CD4-positive, alpha-beta memory T cell (primary cell): ENCODE data around the gene PET100. TPM values are rescaled to one million over a fixed set of nuclear protein-coding genes. Genes with fewer than 3 reads are reported as not detected.

ENCODE experiments used
- CTCF ChIA-PET: fragments of 350-600 bp; sonication (Branson Sonifier 250); formaldehyde crosslinking; loops from one replicate; lab custom pipeline; 2021; ENCODE audit warnings: inconsistent platforms; ENCODE audit not compliant: partially characterized antibody; lab: Charles Lee
- POLR2A ChIA-PET: fragments of 350-600 bp; sonication (Branson Sonifier 250); formaldehyde crosslinking; loops from one replicate; lab custom pipeline; 2021; ENCODE audit not compliant: partially characterized antibody; lab: Charles Lee
- DNase-seq, 5 donors: peaks; one replicate each; pipeline versions ENCODE4 v3.0.0 to v3.0.0-alpha.2; 2020 to 2022; ENCODE audit warnings: mixed read lengths in 1 of 5
- H3K27ac ChIP-seq: one replicate; pipeline ENCODE4 v1.7.0; 2013; ENCODE audit warnings: low read depth, low read length
- H3K27me3 ChIP-seq: 2 replicates; pipeline ENCODE4 v1.7.0; 2013; ENCODE audit warnings: mild to moderate bottlenecking, low read length, moderate library complexity; ENCODE audit not compliant: insufficient read depth
- H3K36me3 ChIP-seq: 2 replicates; pipeline ENCODE4 v1.7.0; 2013; ENCODE audit warnings: mild to moderate bottlenecking, low read length, moderate library complexity; ENCODE audit not compliant: insufficient read depth
- H3K4me1 ChIP-seq: 2 replicates; pipeline ENCODE4 v1.7.0; 2013; ENCODE audit warnings: mild to moderate bottlenecking, low read length, moderate library complexity; ENCODE audit not compliant: insufficient read depth
- H3K4me3 ChIP-seq, 2 donors: one replicate each; pipeline ENCODE4 v1.7.0; 2013; ENCODE audit warnings: low read length in 2 of 2, mild to moderate bottlenecking in 1 of 2
- H3K9me3 ChIP-seq, 2 donors: one replicate each; pipeline ENCODE4 v1.7.0; 2013; ENCODE audit warnings: low read length in 2 of 2, control low read depth in 1 of 2; ENCODE audit not compliant: control insufficient read depth in 1 of 2
- H3K27ac Mint-ChIP-seq, 7 donors: one replicate each; pipeline ENCODE4 v1.8.0; 2020 to 2021; ENCODE audit warnings: mixed read lengths in 7 of 7, mild to moderate bottlenecking in 6 of 7, inconsistent platforms in 3 of 7, moderate library complexity in 3 of 7
- H3K27me3 Mint-ChIP-seq, 2 donors: one replicate each; pipeline ENCODE4 v1.8.0; 2020 to 2021; ENCODE audit warnings: mixed read lengths in 2 of 2
- H3K36me3 Mint-ChIP-seq, 2 donors: one replicate each; pipeline ENCODE4 v1.8.0; 2020 to 2021; ENCODE audit warnings: mixed read lengths in 2 of 2, inconsistent platforms in 1 of 2, mild to moderate bottlenecking in 1 of 2
- H3K4me1 Mint-ChIP-seq, 4 donors: one replicate each; pipeline ENCODE4 v1.8.0; 2020 to 2021; ENCODE audit warnings: mixed read lengths in 4 of 4, mild to moderate bottlenecking in 1 of 4
- H3K4me3 Mint-ChIP-seq, 8 donors: one replicate each; pipeline ENCODE4 v1.8.0; 2020 to 2021; ENCODE audit warnings: mixed read lengths in 8 of 8, mild to moderate bottlenecking in 7 of 8, moderate library complexity in 6 of 8, inconsistent platforms in 3 of 8
- H3K9me3 Mint-ChIP-seq, 8 donors: one replicate each; pipeline ENCODE4 v1.8.0; 2020 to 2021; ENCODE audit warnings: mixed read lengths in 8 of 8, mild to moderate bottlenecking in 5 of 8, inconsistent platforms in 3 of 8, moderate library complexity in 1 of 8
- intact Hi-C: fragments of 100-400 bp; cut with micrococcal nuclease; formaldehyde crosslinking; loops from one replicate; pipeline ENCODE4 v1.15.1; 2023
- polyA plus RNA-seq, 2 donors: library from polyadenylated mRNA; unstranded; fragments of 300-500 nt; fragmentation: Illumina TruSeq; gene quantifications; one replicate each; pipeline ENCODE4 v1.2.3, GENCODE V29; 2021
- total RNA-seq, 2 experiments: library from RNA; stranded (reverse); gene quantifications; one replicate each; pipeline ENCODE4 v1.2.3, GENCODE V29; 2021

PET100 gene
- total and polyA plus RNA-seq, 4 experiments from 2014 or later: 120 to 279 (median 135) TPM

GRCh38 chr19:7605490-7606222, 23.9 kb upstream of the PET100 start:
- CTCF ChIA-PET: interaction anchor here (1.2 to 1.6 kb wide), 2 partner anchors 13 to 194 kb away, joined by 3 read pairs; no protein-coding TSS in a partner anchor
- Histone ChIP-seq H3K9me3 (no peaks in the 10 kb centered on the region), H3K36me3 (no peaks in the 10 kb centered on the region), H3K27ac (no peak overlapping the region), H3K27me3 (no peaks in the 10 kb centered on the region), H3K4me3 (no peak overlapping the region), H3K4me1 (no peaks in the 10 kb centered on the region)
- POLR2A ChIA-PET: interaction anchor here (0.5 kb wide), 1 partner anchor 12 kb away, joined by 3 read pairs; no protein-coding TSS in a partner anchor
- intact Hi-C loops: no loop called here
- H3K36me3 Mint-ChIP-seq: no peaks in the 10 kb centered on the region
- H3K27ac Mint-ChIP-seq: peak overlapping the region in 1 of 7 donors; percentile 71
- peaks cover 0 to 2% (median 0%) of the 10 kb centered on the region in 8 donors for H3K9me3 Mint-ChIP-seq
- peaks cover 0 to 7% of the 10 kb centered on the region in 2 donors for H3K27me3 Mint-ChIP-seq
- DNase-seq: no peak
- peaks cover 0 to 4% (median under 1%) of the 10 kb centered on the region in 4 donors for H3K4me1 Mint-ChIP-seq
- no peak overlapping the region for H3K4me3 Mint-ChIP-seq

- Mint-ChIP-seq H3K9me3 (peaks cover 0 to 2% (median 0%) of the 10 kb centered on the region in 8 donors), H3K27me3 (peaks cover 0 to 7% of the 10 kb centered on the region in 2 donors), H3K27ac (no peak overlapping the region), H3K36me3 (no peaks in the 10 kb centered on the region), H3K4me3 (no peak overlapping the region), H3K4me1 (peaks cover 0 to 4% (median under 1%) of the 10 kb centered on the region in 4 donors)
- intact Hi-C loops: no loop called here
- no peaks in the 10 kb centered on the region for H3K27me3 ChIP-seq
- H3K4me3 ChIP-seq: no peak overlapping the region
- ChIA-PET CTCF (interaction anchor here (1.6 kb wide), 1 partner anchor 193 kb away, joined by 3 read pairs; no protein-coding TSS in a partner anchor), POLR2A (interaction anchor here (0.5 kb wide), 1 partner anchor 12 kb away, joined by 3 read pairs; no protein-coding TSS in a partner anchor)
- H3K4me1 ChIP-seq: no peaks in the 10 kb centered on the region
- H3K9me3 ChIP-seq: no peaks in the 10 kb centered on the region
- DNase-seq: no peak
- H3K27ac ChIP-seq: no peak overlapping the region
- H3K36me3 ChIP-seq: no peaks in the 10 kb centered on the region
Observed at GRCh38 chr19:7606289-7606688, 23.3 kb upstream of the PET100 start.

- no peaks in the 10 kb centered on the region for H3K27me3 ChIP-seq
- H3K4me1 ChIP-seq: no peaks in the 10 kb centered on the region
- ChIA-PET CTCF (no interaction called here), POLR2A (no interaction called here)
- no peaks in the 10 kb centered on the region for H3K36me3 Mint-ChIP-seq
- H3K4me1 Mint-ChIP-seq: peaks cover 0 to 4% (median under 1%) of the 10 kb centered on the region in 4 donors
- H3K4me3 Mint-ChIP-seq: no peak overlapping the region
- no peak overlapping the region for H3K4me3 ChIP-seq
- peaks cover 0 to 2% (median 0%) of the 10 kb centered on the region in 8 donors for H3K9me3 Mint-ChIP-seq
- H3K36me3 ChIP-seq: no peaks in the 10 kb centered on the region
- intact Hi-C loops: no loop called here
- H3K9me3 ChIP-seq: no peaks in the 10 kb centered on the region
- no peak for DNase-seq
- no peak overlapping the region for H3K27ac ChIP-seq
- H3K27me3 Mint-ChIP-seq: peaks cover 0 to 3% of the 10 kb centered on the region in 2 donors
- H3K27ac Mint-ChIP-seq: no peak overlapping the region
Observed at GRCh38 chr19:7607212-7607873, 22.2 kb upstream of the PET100 start.

- no peaks in the 10 kb centered on the region for H3K36me3 Mint-ChIP-seq
- H3K9me3 ChIP-seq: no peaks in the 10 kb centered on the region
- no peaks in the 10 kb centered on the region for H3K36me3 ChIP-seq
- H3K27me3 ChIP-seq: no peaks in the 10 kb centered on the region
- intact Hi-C loops: no loop called here
- ChIA-PET CTCF (no interaction called here), POLR2A (no interaction called here)
- H3K4me3 ChIP-seq: no peak overlapping the region
- peaks cover 0 to 4% (median under 1%) of the 10 kb centered on the region in 4 donors for H3K4me1 Mint-ChIP-seq
- peaks cover 0 to 3% of the 10 kb centered on the region in 2 donors for H3K27me3 Mint-ChIP-seq
- H3K4me3 Mint-ChIP-seq: no peak overlapping the region
- H3K27ac ChIP-seq: no peak overlapping the region
- H3K9me3 Mint-ChIP-seq: peaks cover 0 to 2% (median 0%) of the 10 kb centered on the region in 8 donors
- H3K4me1 ChIP-seq: no peaks in the 10 kb centered on the region
- no peak for DNase-seq
- H3K27ac Mint-ChIP-seq: no peak overlapping the region
Observed at GRCh38 chr19:7607874-7608560, 21.6 kb upstream of the PET100 start.

- POLR2A ChIA-PET: no interaction called here
- H3K36me3 Mint-ChIP-seq: no peaks in the 10 kb centered on the region
- no peaks in the 10 kb centered on the region for H3K27me3 Mint-ChIP-seq
- no peak overlapping the region for H3K4me3 Mint-ChIP-seq
- intact Hi-C loops: no loop called here
- no peaks in the 10 kb centered on the region for H3K9me3 Mint-ChIP-seq
- H3K9me3 ChIP-seq: no peaks in the 10 kb centered on the region
- DNase-seq: peak in 1 of 5 donors; percentile 29
- H3K4me1 Mint-ChIP-seq: peaks cover 0 to 2% (median 0%) of the 10 kb centered on the region in 4 donors
- H3K27me3 ChIP-seq: no peaks in the 10 kb centered on the region
- no peaks in the 10 kb centered on the region for H3K4me1 ChIP-seq
- H3K36me3 ChIP-seq: no peaks in the 10 kb centered on the region
- no peak overlapping the region for H3K27ac Mint-ChIP-seq
- H3K27ac ChIP-seq: no peak overlapping the region
- H3K4me3 ChIP-seq: no peak overlapping the region
- CTCF ChIA-PET: no interaction called here
Observed at GRCh38 chr19:7610491-7611240, 18.9 kb upstream of the PET100 start.

- no peak overlapping the region for H3K4me3 ChIP-seq
- no peaks in the 10 kb centered on the region for H3K4me1 ChIP-seq
- H3K27me3 ChIP-seq: no peaks in the 10 kb centered on the region
- intact Hi-C loops: no loop called here
- H3K36me3 Mint-ChIP-seq: no peaks in the 10 kb centered on the region
- H3K27ac ChIP-seq: no peak overlapping the region
- no peaks in the 10 kb centered on the region for H3K9me3 Mint-ChIP-seq
- ChIA-PET POLR2A (no interaction called here), CTCF (no interaction called here)
- peak in 1 of 5 donors; percentile 39 for DNase-seq
- H3K27ac Mint-ChIP-seq: no peak overlapping the region
- H3K36me3 ChIP-seq: no peaks in the 10 kb centered on the region
- peaks cover 0 to 2% (median 0%) of the 10 kb centered on the region in 4 donors for H3K4me1 Mint-ChIP-seq
- no peak overlapping the region for H3K4me3 Mint-ChIP-seq
- H3K9me3 ChIP-seq: no peaks in the 10 kb centered on the region
- no peaks in the 10 kb centered on the region for H3K27me3 Mint-ChIP-seq
Observed at GRCh38 chr19:7611541-7612279, 17.9 kb upstream of the PET100 start.
